ENCODE measurements around the gene SYT1. TPM values are rescaled to one million over a fixed set of nuclear protein-coding genes. Genes with fewer than 3 reads are reported as not detected.

The SYT1 gene
- total RNA-seq, 1 donor from 2014 or later, result 0.79 TPM

- Histone ChIP-seq H3K4me3 (ENCODE audit: low read depth, low read length) (no peak overlapping the region), H3K27me3 (ENCODE audit: control insufficient read depth, insufficient read depth, low read length) (no peaks in the 10 kb centered on the region), H3K36me3 (ENCODE audit: control insufficient read depth, insufficient read depth, low read length) (no peaks in the 10 kb centered on the region)
- no peak for TF ChIP-seq CTCF (IDR thresholded peaks at IDR 0.05; ENCODE audit: insufficient read depth, low read length, severe bottlenecking)
- FAIRE-seq (no peak), DNase-seq (ENCODE audit: low read depth) (no peak)
Measured at GRCh38 chr12:79356216-79356615, 491.6 kb downstream of the SYT1 start.

GRCh38 chr12:79357048-79357447 lies 492.5 kb downstream of the SYT1 start:
- H3K36me3 ChIP-seq (ENCODE audit: control insufficient read depth, insufficient read depth, low read length), result no peaks in the 10 kb centered on the region
- no peak overlapping the region for H3K4me3 ChIP-seq (ENCODE audit: low read depth, low read length)
- FAIRE-seq, result no peak
- TF ChIP-seq CTCF (IDR thresholded peaks at IDR 0.05; ENCODE audit: insufficient read depth, low read length, severe bottlenecking), result no peak
- no peak for DNase-seq (ENCODE audit: low read depth)
- H3K27me3 ChIP-seq (ENCODE audit: control insufficient read depth, insufficient read depth, low read length), result no peaks in the 10 kb centered on the region

GRCh38 chr12:79358716-79359300 lies 494.2 kb downstream of the SYT1 start:
- DNase-seq (ENCODE audit: low read depth) (no peak), FAIRE-seq (peak; percentile 23)
- no peaks in the 10 kb centered on the region for H3K36me3 ChIP-seq (ENCODE audit: control insufficient read depth, insufficient read depth, low read length)
- TF ChIP-seq CTCF (IDR thresholded peaks at IDR 0.05; ENCODE audit: insufficient read depth, low read length, severe bottlenecking), result no peak
- no peak overlapping the region for H3K4me3 ChIP-seq (ENCODE audit: low read depth, low read length)
- H3K27me3 ChIP-seq (ENCODE audit: control insufficient read depth, insufficient read depth, low read length), result no peaks in the 10 kb centered on the region

GRCh38 chr12:79360286-79360685 lies 495.7 kb downstream of the SYT1 start:
- H3K36me3 ChIP-seq (ENCODE audit: control insufficient read depth, insufficient read depth, low read length), result no peaks in the 10 kb centered on the region
- H3K27me3 ChIP-seq (ENCODE audit: control insufficient read depth, insufficient read depth, low read length), result no peaks in the 10 kb centered on the region
- H3K4me3 ChIP-seq (ENCODE audit: low read depth, low read length), result no peak overlapping the region
- TF ChIP-seq CTCF (IDR thresholded peaks at IDR 0.05; ENCODE audit: insufficient read depth, low read length, severe bottlenecking), result no peak
- FAIRE-seq (no peak), DNase-seq (ENCODE audit: low read depth) (no peak)

GRCh38 chr12:79360936-79361335 lies 496.4 kb downstream of the SYT1 start:
- FAIRE-seq (no peak), DNase-seq (ENCODE audit: low read depth) (no peak)

More at GRCh38 chr12:79360936-79361335, 496.4 kb downstream of the SYT1 start:
- Histone ChIP-seq H3K4me3 (ENCODE audit: low read depth, low read length) (no peak overlapping the region), H3K36me3 (ENCODE audit: control insufficient read depth, insufficient read depth, low read length) (no peaks in the 10 kb centered on the region), H3K27me3 (ENCODE audit: control insufficient read depth, insufficient read depth, low read length) (no peaks in the 10 kb centered on the region)
- no peak for TF ChIP-seq CTCF (IDR thresholded peaks at IDR 0.05; ENCODE audit: insufficient read depth, low read length, severe bottlenecking)

Measured in bronchial epithelial cell (primary cell).